Right lobe of liver (tissue), 4 donors: ENCODE measurements around the gene MAP7.

Experiments
- CTCF ChIP-seq, 4 donors: fragments of 200-600 bp in 3 of 4; fragments of 450-650 bp in 1 of 4; IDR thresholded peaks; one replicate each; pipeline versions ENCODE4 v1.5.1 to v1.8.0; 2016 to 2022; ENCODE audit warnings: antibody characterized with exemption in 4 of 4, mild to moderate bottlenecking in 2 of 4
- POLR2A ChIP-seq: fragments of 450-650 bp; IDR thresholded peaks from one replicate; pipeline ENCODE4 v1.6.1; 2017; ENCODE audit warnings: antibody characterized with exemption, mild to moderate bottlenecking
- donor health status: DM: no; HTN: no; CAD: no.
- donor health status: DM: no; HTN: no; CAD: no.
- donor health status: DM: no; HTN: yes; CAD: no.

GRCh38 chr6:136446579-136447187 is 103.5 kb downstream of the MAP7 start:
- TF ChIP-seq CTCF (IDR thresholded peaks at IDR 0.05) (no peak), POLR2A (no peak)
